Measurements from ENCODE around the gene C10orf90.

C10orf90 gene

GRCh38 chr10:126423732-126424491 is 246.6 kb downstream of the C10orf90 start:
- Histone ChIP-seq H3K9me3 (ENCODE audit: insufficient read depth, low read depth, low read length) (peaks cover 3% of the 10 kb centered on the region; the same call in 1 of the 2 replicates), H3K9me2 (replicated peaks; ENCODE audit: low read depth, low read length) (no peaks in the 10 kb centered on the region), H3K4me1 (ENCODE audit: insufficient read depth, low read length, poor library complexity, severe bottlenecking) (no peaks in the 10 kb centered on the region), H4K20me1 (ENCODE audit: insufficient read depth, low read length, poor library complexity, severe bottlenecking) (no peaks in the 10 kb centered on the region), H3K9ac (ENCODE audit: low read depth, low read length, poor library complexity, severe bottlenecking) (no peak overlapping the region), H3K4me2 (ENCODE audit: low read depth, low read length, poor library complexity, severe bottlenecking) (no peak overlapping the region), H3K4me3 (ENCODE audit: low read length, poor library complexity, severe bottlenecking) (no peak overlapping the region), H3F3A (ENCODE audit: low read depth) (no peaks in the 10 kb centered on the region), H3K27me3 (ENCODE audit: insufficient read depth, low read length, poor library complexity, severe bottlenecking) (no peaks in the 10 kb centered on the region), H2AFZ (ENCODE audit: low read length) (no peak overlapping the region), H3K79me2 (ENCODE audit: insufficient read depth, low read length) (no peaks in the 10 kb centered on the region), H3K36me3 (ENCODE audit: insufficient read depth, low read length) (no peaks in the 10 kb centered on the region)
- TF ChIP-seq CTCF (conservative IDR thresholded peaks at IDR 0.05; ENCODE audit: low read length) (no peak), EZH2phosphoT487 (IDR thresholded peaks at IDR 0.05; ENCODE audit: borderline replicate concordance) (no peak)

GRCh38 chr10:126422567-126422966 is 247.9 kb downstream of the C10orf90 start:
- Histone ChIP-seq H3K79me2 (ENCODE audit: insufficient read depth, low read length) (no peaks in the 10 kb centered on the region), H3K4me1 (ENCODE audit: insufficient read depth, low read length, poor library complexity, severe bottlenecking) (no peaks in the 10 kb centered on the region), H3K36me3 (ENCODE audit: insufficient read depth, low read length) (no peaks in the 10 kb centered on the region), H3K4me2 (ENCODE audit: low read depth, low read length, poor library complexity, severe bottlenecking) (no peak overlapping the region), H2AFZ (ENCODE audit: low read length) (no peak overlapping the region), H3K4me3 (ENCODE audit: low read length, poor library complexity, severe bottlenecking) (no peak overlapping the region), H3K9ac (ENCODE audit: low read depth, low read length, poor library complexity, severe bottlenecking) (no peak overlapping the region), H3K9me3 (ENCODE audit: insufficient read depth, low read depth, low read length) (peaks cover 3% of the 10 kb centered on the region; the same call in 1 of the 2 replicates), H3K27me3 (ENCODE audit: insufficient read depth, low read length, poor library complexity, severe bottlenecking) (no peaks in the 10 kb centered on the region), H4K20me1 (ENCODE audit: insufficient read depth, low read length, poor library complexity, severe bottlenecking) (no peaks in the 10 kb centered on the region), H3K9me2 (replicated peaks; ENCODE audit: low read depth, low read length) (no peaks in the 10 kb centered on the region), H3F3A (ENCODE audit: low read depth) (no peaks in the 10 kb centered on the region)
- TF ChIP-seq CTCF (conservative IDR thresholded peaks at IDR 0.05; ENCODE audit: low read length) (no peak), EZH2phosphoT487 (IDR thresholded peaks at IDR 0.05; ENCODE audit: borderline replicate concordance) (no peak)

DNA sequence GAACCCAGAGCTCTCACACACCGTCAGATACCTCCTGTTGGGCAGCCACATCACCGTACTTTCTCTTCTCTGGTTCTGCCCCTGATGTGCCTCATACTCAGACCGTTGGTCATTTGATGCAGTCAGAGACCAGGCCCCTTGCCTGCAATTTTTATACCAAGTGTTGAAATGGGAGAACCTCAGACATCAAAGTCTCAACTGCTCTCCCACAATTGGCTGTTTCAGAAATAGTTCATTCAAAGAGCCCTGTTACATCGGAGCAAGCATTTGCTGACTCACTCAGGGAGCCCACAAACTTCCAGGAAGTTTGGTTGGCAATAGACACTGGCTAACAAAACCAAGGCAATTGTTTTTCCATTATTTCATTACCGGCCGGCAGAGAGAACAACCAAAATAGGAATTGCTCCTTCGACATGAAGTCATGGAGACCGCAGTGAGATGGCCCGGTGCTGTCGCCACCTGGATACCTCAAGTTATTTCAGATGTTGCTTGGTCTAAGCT is 248.7 kb downstream of the C10orf90 start:
- Histone ChIP-seq H3K4me2 (ENCODE audit: low read depth, low read length, poor library complexity, severe bottlenecking) (no peak overlapping the region), H3K9me3 (ENCODE audit: insufficient read depth, low read depth, low read length) (peaks cover 3% of the 10 kb centered on the region; the same call in 1 of the 2 replicates), H3F3A (ENCODE audit: low read depth) (no peaks in the 10 kb centered on the region), H3K9ac (ENCODE audit: low read depth, low read length, poor library complexity, severe bottlenecking) (no peak overlapping the region), H2AFZ (ENCODE audit: low read length) (no peak overlapping the region), H3K9me2 (replicated peaks; ENCODE audit: low read depth, low read length) (no peaks in the 10 kb centered on the region), H3K4me1 (ENCODE audit: insufficient read depth, low read length, poor library complexity, severe bottlenecking) (no peaks in the 10 kb centered on the region), H3K27me3 (ENCODE audit: insufficient read depth, low read length, poor library complexity, severe bottlenecking) (no peaks in the 10 kb centered on the region), H3K4me3 (ENCODE audit: low read length, poor library complexity, severe bottlenecking) (no peak overlapping the region), H3K79me2 (ENCODE audit: insufficient read depth, low read length) (no peaks in the 10 kb centered on the region), H4K20me1 (ENCODE audit: insufficient read depth, low read length, poor library complexity, severe bottlenecking) (no peaks in the 10 kb centered on the region), H3K36me3 (ENCODE audit: insufficient read depth, low read length) (no peaks in the 10 kb centered on the region)
- no peak for TF ChIP-seq EZH2phosphoT487 (IDR thresholded peaks at IDR 0.05; ENCODE audit: borderline replicate concordance)
- TF ChIP-seq CTCF (conservative IDR thresholded peaks at IDR 0.05; ENCODE audit: low read length) = no peak
